ENCODE results near the gene SCFD2.
"Not testable (repeated sequence)": the region's sequence is repeated elsewhere in the genome, so short reads cannot be mapped to it uniquely, and the experiment has no call there.

The SCFD2 gene

GRCh38 chr4:53365486-53366300 lies at the start of gene SCFD2:
Gene SCFD2, minus strand, starts transcription at chr4:53366061.
- peak; percentile 96 to 97 for DNase-seq

- not testable (repeated sequence) for DNase-seq
Measured at GRCh38 chr4:53409479-53409878, 43.6 kb upstream of the SCFD2 start.

GRCh38 chr4:53380221-53380620 lies 14.4 kb upstream of the SCFD2 start:
- no peak for DNase-seq

GRCh38 chr4:53378171-53378482 lies 12.3 kb upstream of the SCFD2 start:
- no peak for DNase-seq

GRCh38 chr4:53377319-53378170 lies 11.7 kb upstream of the SCFD2 start, which contains the start of gene FIP1L1:
Gene FIP1L1, plus strand, starts transcription at chr4:53377641. Its CDS starts 198 bp downstream, at chr4:53377839.
- DNase-seq: peak; percentile 96 to 97

- no peak for DNase-seq
Measured at GRCh38 chr4:53376900-53377299, 11.0 kb upstream of the SCFD2 start.

GRCh38 chr4:53374777-53375258 lies 9.0 kb upstream of the SCFD2 start:
- no peak for DNase-seq

GRCh38 chr4:53371843-53372521 lies 6.1 kb upstream of the SCFD2 start:
- DNase-seq: no peak

- DNase-seq: no peak
Measured at GRCh38 chr4:53371049-53371448, 5.2 kb upstream of the SCFD2 start.

GRCh38 chr4:53367721-53368120 lies 1.9 kb upstream of the SCFD2 start:
- no peak for DNase-seq

- DNase-seq: no peak
Measured at GRCh38 chr4:53366301-53366716, 448 bp upstream of the SCFD2 start.

GRCh38 chr4:53365121-53365485 lies 758 bp downstream of the SCFD2 start:
- DNase-seq: no peak

GRCh38 chr4:53364624-53365023 lies 1.2 kb downstream of the SCFD2 start:
- no peak for DNase-seq

- no peak for DNase-seq
Measured at GRCh38 chr4:53362093-53362492, 3.8 kb downstream of the SCFD2 start.

GRCh38 chr4:53361451-53361850 lies 4.4 kb downstream of the SCFD2 start:
- DNase-seq: no peak

- DNase-seq: no peak
Measured at GRCh38 chr4:53355930-53356521, 9.8 kb downstream of the SCFD2 start.

GRCh38 chr4:53354012-53354722 lies 11.7 kb downstream of the SCFD2 start:
- DNase-seq: no peak

GRCh38 chr4:53349091-53349491 lies 16.8 kb downstream of the SCFD2 start:
- no peak for DNase-seq

- no peak for DNase-seq
Measured at GRCh38 chr4:53348046-53348445, 17.8 kb downstream of the SCFD2 start.

GRCh38 chr4:53346920-53347852 lies 18.7 kb downstream of the SCFD2 start:
- DNase-seq: no peak

GRCh38 chr4:53346392-53346791 lies 19.5 kb downstream of the SCFD2 start:
- DNase-seq: not testable (repeated sequence)
